Psoas muscle (tissue), 8 donors: ENCODE data around the gene GABRR2. TPM values are rescaled to one million over a fixed set of nuclear protein-coding genes. Genes with fewer than 3 reads are reported as not detected.
A peak's percentile ranks its signal among the peaks of the same experiment; 100 is the strongest.

ENCODE experiments used
- ATAC-seq, 4 donors: fragments of 200-7000 bp; cut with Tn5 transposase; one replicate each; pipeline ENCODE4 v1.9.1; 2020; ENCODE audit warnings: moderate library complexity in 3 of 4, mild to moderate bottlenecking in 2 of 4
- DNase-seq, 2 donors: peaks; one replicate each; pipeline ENCODE4 v3.0.0-alpha.2; 2020
- H3K27ac ChIP-seq: fragments of 200-600 bp; one replicate; pipeline ENCODE4 v1.8.0; 2022
- H3K27me3 ChIP-seq, 3 donors: fragments of 200-600 bp in 1 of 3; one replicate each; pipeline versions ENCODE4 v1.6.1 to v1.8.0; 2013 to 2022; ENCODE audit warnings: low read length in 2 of 3, mild to moderate bottlenecking in 2 of 3, moderate library complexity in 1 of 3; ENCODE audit not compliant: insufficient read depth in 3 of 3
- H3K36me3 ChIP-seq, 2 donors: fragments of 200-600 bp in 1 of 2; one replicate each; pipeline versions ENCODE4 v1.6.1 to v1.8.0; 2013 to 2022; ENCODE audit warnings: low read depth in 1 of 2, mild to moderate bottlenecking in 1 of 2, moderate library complexity in 1 of 2; ENCODE audit not compliant: insufficient read depth in 1 of 2
- H3K4me1 ChIP-seq: fragments of 200-600 bp; one replicate; pipeline ENCODE4 v1.8.0; 2022
- H3K4me3 ChIP-seq: fragments of 200-600 bp; one replicate; pipeline ENCODE4 v1.8.0; 2022; ENCODE audit warnings: mild to moderate bottlenecking
- H3K9me3 ChIP-seq: fragments of 200-600 bp; one replicate; pipeline ENCODE4 v1.8.0; 2022
- whole genome bisulfite sequencing, 3 donors: extraction: QIAGEN DNeasy Blood & Tissue Kit; methylation state at CpG; one replicate each; pipeline versions ENCODE4 v1.1.6 to v1.1.7; 2013; 5-methylcytosine and 5-hydroxymethylcytosine counted together
- intact Hi-C, 2 donors: fragments of 100-400 bp; cut with DNase I; formaldehyde crosslinking; loops; one replicate each; pipeline versions ENCODE4 v1.11.0 to v1.14.2; 2022
- polyA plus RNA-seq, 3 donors: library from polyadenylated mRNA; stranded (reverse); fragments of 200-250 nt; gene quantifications; one replicate each; pipeline ENCODE4 v1.2.3, GENCODE V29; 2013
- total RNA-seq, 4 donors: library from RNA; stranded (reverse); fragmentation: NEBNext Ultra II Directional in 2 of 4; extraction: Animal tissue kit (Norgen Biotek cat#: 25700) in 2 of 4; gene quantifications; one replicate each; pipeline versions ENCODE4 v1.2.1 to v1.2.4, GENCODE V29; 2021 to 2023
- TF ChIP-seq, protein P1 (sequence below): fragments of 200-600 bp; IDR thresholded peaks from one replicate; pipeline ENCODE4 v1.8.0; 2022; ENCODE audit warnings: antibody characterized with exemption
- donor health status: healthy with polysubstance abuse.
- donor health status: DM: no; HTN: no; CAD: no; lungs with moderate emphysema.
- donor health status: Bipolar disorder and iron deficiency.
- donor health status: healthy.
- donor health status: DM: yes; HTN: yes; CAD: no.
- donor health status: DM: no; HTN: no; CAD: no.
- donor health status: DM: no; HTN: no; CAD: no.
- donor health status: DM: yes; HTN: yes; CAD: no.

GABRR2 gene
- total and polyA plus RNA-seq, 7 donors, result 0.34 to 4.3 (median 0.71) TPM

DNA sequence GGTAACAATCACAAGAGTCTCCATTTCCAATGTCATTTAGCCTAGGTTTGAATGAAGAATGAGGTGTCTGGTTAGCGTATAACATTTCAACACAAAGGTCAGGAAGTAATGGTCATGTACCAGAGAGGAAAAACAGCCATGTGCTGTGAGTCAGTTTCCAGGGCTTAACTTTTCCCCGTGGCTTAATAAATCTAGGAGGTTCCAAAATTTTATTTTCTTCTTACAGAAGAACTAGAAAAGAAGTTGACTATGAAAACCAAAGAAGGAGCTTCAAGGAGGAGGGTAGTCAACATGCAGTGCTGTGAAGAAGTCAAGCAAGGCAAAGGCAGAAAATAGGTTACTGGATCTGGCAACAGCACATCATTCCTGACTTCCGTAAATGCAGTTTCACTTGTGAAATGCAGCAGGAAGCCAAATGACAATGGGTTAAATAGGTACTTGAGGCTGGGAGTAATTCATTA, 8.4 kb upstream of the GABRR2 start:
- TF ChIP-seq, protein P1, sequence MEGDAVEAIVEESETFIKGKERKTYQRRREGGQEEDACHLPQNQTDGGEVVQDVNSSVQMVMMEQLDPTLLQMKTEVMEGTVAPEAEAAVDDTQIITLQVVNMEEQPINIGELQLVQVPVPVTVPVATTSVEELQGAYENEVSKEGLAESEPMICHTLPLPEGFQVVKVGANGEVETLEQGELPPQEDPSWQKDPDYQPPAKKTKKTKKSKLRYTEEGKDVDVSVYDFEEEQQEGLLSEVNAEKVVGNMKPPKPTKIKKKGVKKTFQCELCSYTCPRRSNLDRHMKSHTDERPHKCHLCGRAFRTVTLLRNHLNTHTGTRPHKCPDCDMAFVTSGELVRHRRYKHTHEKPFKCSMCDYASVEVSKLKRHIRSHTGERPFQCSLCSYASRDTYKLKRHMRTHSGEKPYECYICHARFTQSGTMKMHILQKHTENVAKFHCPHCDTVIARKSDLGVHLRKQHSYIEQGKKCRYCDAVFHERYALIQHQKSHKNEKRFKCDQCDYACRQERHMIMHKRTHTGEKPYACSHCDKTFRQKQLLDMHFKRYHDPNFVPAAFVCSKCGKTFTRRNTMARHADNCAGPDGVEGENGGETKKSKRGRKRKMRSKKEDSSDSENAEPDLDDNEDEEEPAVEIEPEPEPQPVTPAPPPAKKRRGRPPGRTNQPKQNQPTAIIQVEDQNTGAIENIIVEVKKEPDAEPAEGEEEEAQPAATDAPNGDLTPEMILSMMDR, result no peak
- peaks cover 20% of the 10 kb centered on the region for H3K4me1 ChIP-seq
- intact Hi-C loops, result no loop called here
- DNase-seq (no peak), ATAC-seq (peak; percentile 34 to 64 (median 60))
- peaks cover 5 to 27% of the 10 kb centered on the region in 2 donors for H3K36me3 ChIP-seq
- peak overlapping the region; percentile 39 for H3K27ac ChIP-seq
- H3K4me3 ChIP-seq, result no peak overlapping the region
- no peaks in the 10 kb centered on the region for H3K27me3 ChIP-seq
- WGBS, 3 donors, result 31 to 34% (median 34%) methylated on average over 3 of the region's 3 CpGs
- H3K9me3 ChIP-seq, result no peaks in the 10 kb centered on the region

DNA sequence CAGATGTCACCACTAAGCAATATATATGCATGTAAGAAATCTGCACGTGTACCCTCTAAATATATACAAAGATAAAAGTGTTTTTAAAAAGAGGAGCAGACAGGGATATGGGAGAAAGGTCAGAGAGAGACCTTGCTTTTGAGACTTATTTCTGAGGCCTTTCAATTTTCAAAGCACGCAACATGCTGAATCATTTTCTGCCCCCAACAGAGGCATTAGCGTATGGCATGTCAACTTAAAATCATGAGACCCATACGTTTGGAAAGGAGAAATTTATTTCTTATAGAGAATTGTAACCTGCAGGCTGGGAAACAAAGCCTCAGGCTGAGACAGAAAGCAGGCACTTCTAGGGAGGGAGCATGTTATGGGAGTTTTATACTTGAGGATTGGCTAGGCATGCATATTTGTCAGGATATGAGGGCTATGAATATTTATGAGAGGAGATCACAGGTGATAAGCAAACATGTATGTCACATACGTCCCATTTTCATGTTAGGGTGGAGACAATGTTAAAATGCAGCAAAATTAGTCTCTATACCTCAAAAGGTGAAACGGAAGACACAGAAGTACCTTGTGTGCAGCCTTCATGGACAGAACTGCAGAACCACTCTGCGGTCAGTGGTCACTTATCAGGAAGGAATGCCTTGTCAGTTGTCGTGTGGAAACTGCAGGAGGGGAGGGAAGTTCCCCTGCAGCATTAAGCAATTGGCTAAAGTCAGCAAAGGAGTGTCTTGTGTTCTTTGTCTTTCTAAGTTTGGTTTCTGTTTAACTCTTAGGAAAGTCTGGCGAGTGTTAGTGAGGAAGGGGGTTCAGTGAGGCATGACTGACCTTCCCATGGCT, 6.3 kb upstream of the GABRR2 start:
- Histone ChIP-seq H3K4me3 (no peak overlapping the region), H3K9me3 (no peaks in the 10 kb centered on the region), H3K4me1 (peaks cover 20% of the 10 kb centered on the region), H3K36me3 (peaks cover 2 to 7% of the 10 kb centered on the region in 2 donors), H3K27ac (no peak overlapping the region), H3K27me3 (no peaks in the 10 kb centered on the region)
- ATAC-seq (peak; percentile 21 to 63 (median 40)), DNase-seq (no peak)
- TF ChIP-seq, protein P1, result no peak
- WGBS, 3 donors, result 81 to 84% (median 84%) methylated on average over 9 of the region's 9 CpGs
- intact Hi-C loops, result no loop called here

DNA sequence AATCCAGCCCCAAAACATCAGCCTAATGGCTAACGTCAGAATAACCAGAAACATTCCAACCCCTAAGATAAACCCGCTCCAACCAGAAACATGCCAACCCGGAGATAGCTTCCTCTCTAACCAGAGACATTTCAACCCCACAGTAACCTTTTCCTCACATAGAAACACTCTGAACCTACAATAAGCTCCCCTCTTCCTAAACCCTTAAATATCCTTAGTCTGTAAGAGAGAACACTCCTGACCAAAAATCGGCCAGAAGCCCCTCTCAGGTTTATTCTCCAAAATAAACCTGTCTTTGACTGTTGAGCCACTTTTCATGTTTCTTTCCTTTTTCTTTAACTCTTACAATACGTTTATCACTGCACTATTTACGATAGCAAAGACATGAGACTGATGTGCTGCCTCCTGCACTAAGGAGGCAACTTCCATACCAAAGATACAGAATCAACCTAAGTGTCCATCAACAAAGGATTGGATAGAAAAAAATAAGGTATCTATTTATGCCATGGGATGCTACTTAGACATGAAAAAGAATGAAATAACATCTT, 5.0 kb upstream of the GABRR2 start:
- ATAC-seq (no peak), DNase-seq (no peak)
- peaks cover 20% of the 10 kb centered on the region for H3K4me1 ChIP-seq
- TF ChIP-seq, protein P1, result no peak
- WGBS, 3 donors, result 92 to 98% (median 96%) methylated on average over 6 of the region's 6 CpGs
- no peak overlapping the region for H3K4me3 ChIP-seq
- no peaks in the 10 kb centered on the region for H3K9me3 ChIP-seq
- no peaks in the 10 kb centered on the region for H3K27me3 ChIP-seq
- H3K36me3 ChIP-seq, result no peaks in the 10 kb centered on the region
- H3K27ac ChIP-seq, result no peak overlapping the region
- intact Hi-C loops, result no loop called here

DNA sequence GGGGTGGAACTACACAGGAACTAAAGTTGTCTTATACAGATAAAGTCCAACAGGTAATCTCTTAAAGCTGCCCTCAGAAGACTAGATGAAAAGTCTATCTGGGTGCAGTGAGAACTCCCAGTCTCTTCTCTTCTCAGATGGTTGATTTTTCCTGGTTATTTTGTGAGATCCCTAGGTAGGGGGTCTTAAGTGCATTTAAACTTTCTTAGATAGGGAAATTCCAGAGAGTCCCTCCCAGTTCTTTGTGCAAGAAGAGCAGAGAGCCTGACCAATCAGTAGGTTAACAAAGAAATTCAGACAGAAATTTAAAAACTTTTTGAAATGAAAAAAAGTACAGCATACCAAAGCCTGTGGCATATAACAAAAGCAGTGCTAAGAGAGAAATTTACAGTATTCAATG, 2.0 kb upstream of the GABRR2 start:
- ATAC-seq, result no peak
- Histone ChIP-seq H3K9me3 (no peaks in the 10 kb centered on the region), H3K27ac (no peak overlapping the region), H3K4me1 (peaks cover 23% of the 10 kb centered on the region), H3K27me3 (no peaks in the 10 kb centered on the region), H3K36me3 (no peaks in the 10 kb centered on the region), H3K4me3 (no peak overlapping the region)
- TF ChIP-seq, protein P1, result no peak
- intact Hi-C loops, result no loop called here
- no peak for DNase-seq
